AG08395 (cell line): Measurements from ENCODE around the gene NAT14.
A peak's percentile ranks its signal among the peaks of the same experiment; 100 is the strongest.

ENCODE experiments used
- DNase-seq: peaks from one replicate; pipeline ENCODE4 v3.0.0; 2012; ENCODE audit warnings: mixed read lengths, low spot score

Gene NAT14

DNA sequence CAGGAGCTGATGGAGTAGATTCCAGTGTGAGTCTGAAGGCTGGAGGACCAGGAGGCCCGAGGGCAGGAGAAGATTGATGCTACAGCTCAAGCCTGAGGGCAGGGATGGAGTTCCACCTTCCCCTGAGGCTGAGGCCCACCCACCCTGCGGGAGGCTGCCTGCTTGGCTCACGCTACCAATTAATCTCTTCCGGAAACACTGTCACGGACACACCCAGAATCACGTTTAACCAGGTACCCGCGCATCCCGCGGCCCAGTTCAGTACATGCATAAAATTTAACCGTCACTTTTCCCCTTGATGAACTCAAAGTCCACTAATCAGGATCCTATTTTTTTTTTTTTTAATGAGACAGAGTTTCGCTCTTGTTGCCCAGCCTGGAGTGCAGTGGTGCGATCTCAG, 13.7 kb upstream of the NAT14 start:
- DNase-seq: no peak

DNA sequence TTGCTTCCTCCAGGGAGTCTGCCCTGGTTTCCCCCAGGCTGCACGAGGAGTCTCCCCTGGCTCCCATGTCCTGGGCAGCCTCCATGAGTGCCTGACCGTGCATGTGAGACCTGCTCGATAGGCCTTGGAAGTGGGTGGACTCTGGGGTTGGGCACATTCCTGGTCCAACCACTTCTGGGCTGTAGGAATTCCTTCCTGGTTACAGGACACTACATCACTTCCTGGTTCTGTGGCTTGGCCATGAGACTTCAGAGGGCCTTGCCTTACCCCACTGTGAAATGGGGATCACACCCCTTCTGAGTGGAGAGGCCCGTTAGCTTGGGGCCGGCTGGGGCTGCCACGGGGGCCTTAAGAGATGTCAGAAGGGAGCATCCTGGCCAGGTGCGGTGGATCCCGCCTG, 12.5 kb upstream of the NAT14 start:
- DNase-seq: peak; percentile 71

DNA sequence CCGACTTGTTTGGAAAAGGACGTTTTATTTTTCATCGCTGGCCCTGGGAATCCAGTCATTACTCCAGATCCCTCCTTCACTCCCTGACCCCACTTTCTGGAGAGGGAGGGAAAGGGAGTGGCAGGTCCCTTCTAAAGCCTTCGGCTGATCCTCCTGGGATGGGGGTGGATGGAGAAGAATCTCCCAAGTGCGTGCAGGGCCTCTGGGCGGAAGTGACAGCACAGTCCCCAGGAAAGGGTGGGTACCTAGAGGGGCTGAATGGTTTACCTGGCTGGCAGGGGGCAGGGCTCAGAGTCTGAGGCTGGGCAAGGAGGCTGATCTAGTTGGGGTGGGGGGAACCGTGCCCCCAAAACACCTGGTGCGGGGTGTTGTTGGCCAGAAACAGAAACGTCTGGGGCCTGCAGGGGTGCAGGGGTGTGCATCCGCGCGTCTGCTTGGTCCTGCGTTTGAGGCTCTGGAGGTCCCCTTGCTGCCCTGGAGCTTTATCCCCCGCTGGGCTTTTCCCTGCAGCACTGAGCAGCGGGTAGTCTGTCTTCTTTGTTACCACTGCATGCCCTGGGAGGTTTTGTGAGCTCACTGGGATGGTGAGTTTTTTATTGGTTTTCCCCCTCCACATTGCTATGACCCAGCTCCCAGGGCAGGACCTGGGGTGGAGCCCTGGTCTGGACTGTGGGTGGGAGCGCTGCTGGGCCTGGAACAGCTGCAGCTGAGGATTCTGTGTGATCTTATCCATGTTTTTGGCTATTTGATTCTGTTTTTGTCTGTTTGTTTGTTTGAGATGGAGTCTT, 11.6 kb upstream of the NAT14 start:
- no peak for DNase-seq

DNA sequence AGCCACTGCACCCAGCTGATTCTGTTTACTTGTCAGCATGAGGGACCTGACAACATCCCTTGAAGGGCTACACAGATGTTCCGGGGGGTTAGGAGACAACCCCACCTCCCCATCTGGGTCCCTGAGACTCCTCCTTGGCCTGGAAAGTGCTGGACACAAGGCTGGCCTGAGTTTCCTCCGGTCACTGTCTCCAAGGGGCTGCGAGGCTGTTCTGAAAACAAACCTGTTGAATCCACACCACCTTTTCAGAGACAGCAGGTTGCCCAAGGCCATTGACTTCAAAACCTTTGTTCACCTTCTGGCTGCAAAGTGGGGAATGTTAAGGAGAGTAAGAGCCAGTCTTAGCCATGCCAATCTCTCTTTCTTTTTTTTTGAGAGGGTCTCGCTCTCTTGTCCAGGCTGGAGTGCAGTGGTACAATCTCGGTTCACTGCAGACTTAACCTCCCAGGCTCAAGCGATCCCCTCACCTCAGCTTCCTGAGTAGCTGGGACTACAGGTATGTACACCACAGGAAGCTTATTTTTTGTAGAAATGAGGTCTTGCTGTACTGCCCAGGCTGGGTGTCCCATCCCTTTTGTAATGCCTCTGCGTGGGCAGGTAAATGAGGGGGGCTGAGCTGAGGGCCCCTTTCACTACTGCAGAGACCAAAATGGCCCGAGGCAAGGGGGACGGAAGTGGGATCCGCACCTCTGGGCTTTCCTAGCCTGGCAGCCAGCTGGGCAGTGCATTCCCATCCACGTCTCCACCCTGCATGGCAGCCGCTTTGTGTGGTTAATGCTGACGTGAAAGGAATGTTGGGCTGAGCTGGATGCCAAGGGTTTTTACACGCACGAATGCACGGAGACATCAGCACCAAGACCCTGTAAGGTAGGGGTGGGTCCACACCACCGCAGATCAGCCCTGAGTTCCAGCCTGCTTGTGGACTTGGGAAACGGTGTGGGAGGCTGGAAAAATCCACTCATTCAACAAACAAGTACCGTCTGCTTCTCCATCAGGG, 10.4 kb upstream of the NAT14 start:
- no peak for DNase-seq

DNA sequence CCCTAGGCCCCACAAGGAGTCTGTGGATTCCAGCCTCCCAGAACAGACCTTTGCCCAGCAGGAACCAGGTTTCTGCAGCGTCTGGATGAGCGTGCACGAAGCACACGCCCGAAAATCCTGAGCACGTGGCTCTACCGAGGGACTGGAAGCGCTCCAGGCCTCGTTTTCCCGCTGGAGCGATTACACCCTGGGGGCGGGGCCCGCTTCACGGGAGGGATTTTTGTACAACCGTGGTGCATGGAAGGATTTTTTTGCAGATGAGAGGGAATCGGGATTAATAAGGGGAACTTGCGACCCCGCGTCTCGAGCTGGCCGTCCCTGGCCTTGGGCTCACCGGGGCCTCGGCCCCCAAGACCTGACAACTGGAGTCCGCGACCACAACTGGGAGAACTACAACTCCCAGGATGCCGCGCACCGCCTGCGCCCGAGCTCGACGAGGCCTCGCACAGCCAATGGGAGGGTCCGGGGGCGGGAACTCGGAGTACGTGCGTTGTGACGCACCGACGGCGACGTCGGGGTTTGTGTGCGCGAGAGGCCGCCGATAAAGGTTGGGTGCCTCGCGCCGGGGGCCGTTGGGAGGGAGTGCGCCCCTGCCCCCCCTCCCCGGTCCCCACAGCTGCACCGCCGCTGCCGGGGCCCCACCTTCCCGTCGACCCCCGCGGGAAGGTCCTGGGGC, 8.8 kb upstream of the NAT14 start, which contains the start of gene ZNF628:
Gene ZNF628, plus strand, starts transcription at position 518 of the 676 bp plus-strand sequence. CDS start 3,294 bp downstream, outside the sequence.
- DNase-seq: peak; percentile 98

DNA sequence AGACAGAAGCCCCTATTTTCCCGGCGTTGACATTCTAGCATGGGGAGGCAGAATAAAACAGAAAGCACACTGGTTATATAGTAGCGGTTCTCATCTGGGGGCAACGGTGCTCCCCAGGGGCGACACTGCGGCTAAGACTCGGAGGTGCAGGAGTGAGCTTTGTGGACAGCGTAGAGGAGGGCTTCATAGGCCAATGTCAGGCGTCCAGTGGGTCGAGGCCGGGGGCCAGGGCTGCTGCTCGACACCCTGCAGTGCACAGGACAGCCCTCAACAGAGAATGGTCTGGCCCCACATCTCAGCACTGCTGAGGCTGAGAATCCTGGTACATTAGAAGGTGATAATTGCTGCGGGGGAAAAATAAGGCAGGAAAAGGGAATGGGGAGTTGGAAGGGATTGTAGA, 7.1 kb upstream of the NAT14 start:
- DNase-seq: no peak

DNA sequence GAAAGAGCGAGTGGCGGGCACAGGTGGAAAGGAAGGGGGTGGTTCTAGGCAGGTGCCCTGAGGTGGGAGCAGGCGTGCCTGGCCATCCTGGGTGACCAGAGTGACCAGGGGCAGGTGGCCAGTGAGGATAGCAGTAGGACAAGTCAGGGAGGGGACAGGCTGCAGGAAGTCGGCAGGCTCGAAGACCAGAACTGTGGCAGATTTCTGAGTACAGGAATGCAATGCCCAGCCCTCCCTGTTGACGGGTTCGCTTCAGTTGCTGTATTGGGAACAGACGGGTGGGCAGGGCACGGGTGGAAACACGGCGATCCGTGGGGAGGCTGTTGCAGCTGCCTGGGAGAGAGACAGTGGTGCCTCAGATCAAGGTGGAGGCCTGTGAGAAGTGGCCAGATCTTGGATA, 6.6 kb upstream of the NAT14 start:
- no peak for DNase-seq

DNA sequence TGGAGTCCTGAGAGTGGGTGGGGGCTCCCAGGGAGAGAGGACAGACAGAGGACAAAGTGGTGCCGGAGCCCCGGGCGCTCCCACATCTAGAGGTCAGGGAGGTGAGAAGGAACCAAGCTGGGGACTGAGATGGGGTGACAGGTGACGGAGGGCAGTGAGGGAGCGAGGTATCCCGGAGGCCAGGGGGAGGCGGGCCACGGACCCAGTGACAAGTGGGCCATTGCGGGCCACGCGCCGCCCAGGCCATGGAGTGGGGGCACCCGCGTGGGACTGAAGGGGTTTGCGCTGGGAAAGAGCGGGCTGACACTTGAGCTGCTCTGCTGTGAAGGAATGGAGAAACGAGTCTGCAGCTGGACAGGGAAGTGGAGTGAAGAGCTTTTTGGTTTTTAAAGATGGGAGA, 5.9 kb upstream of the NAT14 start:
- DNase-seq: no peak

DNA sequence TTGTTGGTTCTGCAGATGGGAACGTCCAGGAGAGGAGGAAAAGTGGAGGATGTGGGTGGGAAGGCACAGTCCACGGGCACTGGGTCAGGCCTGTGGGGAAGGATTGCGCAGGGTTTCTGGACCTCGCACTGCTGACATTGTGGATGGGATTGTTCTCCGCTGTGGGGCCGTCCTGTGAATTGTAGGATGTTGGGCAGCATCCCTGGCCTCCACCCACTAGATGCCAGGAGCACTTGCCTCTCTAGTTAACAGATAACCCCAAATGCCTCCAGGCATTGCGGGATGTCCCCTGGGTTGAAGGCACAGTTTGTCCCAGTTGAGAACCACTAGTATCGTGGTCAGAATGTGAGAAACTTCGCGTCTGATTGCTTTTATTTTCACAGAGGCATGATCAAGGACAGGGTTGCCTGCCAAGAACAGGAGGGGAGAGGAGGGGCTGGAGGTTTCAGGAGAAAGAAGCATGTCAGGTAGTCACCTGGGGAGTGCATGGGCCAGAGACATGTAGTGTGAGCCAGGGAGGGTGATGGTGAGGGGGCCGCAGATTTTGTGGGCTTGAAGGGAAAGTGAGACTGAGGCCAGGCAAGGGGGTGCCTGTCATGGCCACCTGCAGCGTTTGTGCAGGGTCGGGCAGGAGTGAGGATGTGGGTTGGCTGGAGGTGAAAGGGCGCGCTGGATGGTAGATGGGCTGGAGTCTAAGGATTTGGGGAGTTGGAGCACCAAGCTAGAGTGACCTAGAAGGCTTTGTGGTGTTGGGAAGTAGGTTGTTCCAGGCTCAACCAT, 5.3 kb upstream of the NAT14 start:
- DNase-seq: no peak

DNA sequence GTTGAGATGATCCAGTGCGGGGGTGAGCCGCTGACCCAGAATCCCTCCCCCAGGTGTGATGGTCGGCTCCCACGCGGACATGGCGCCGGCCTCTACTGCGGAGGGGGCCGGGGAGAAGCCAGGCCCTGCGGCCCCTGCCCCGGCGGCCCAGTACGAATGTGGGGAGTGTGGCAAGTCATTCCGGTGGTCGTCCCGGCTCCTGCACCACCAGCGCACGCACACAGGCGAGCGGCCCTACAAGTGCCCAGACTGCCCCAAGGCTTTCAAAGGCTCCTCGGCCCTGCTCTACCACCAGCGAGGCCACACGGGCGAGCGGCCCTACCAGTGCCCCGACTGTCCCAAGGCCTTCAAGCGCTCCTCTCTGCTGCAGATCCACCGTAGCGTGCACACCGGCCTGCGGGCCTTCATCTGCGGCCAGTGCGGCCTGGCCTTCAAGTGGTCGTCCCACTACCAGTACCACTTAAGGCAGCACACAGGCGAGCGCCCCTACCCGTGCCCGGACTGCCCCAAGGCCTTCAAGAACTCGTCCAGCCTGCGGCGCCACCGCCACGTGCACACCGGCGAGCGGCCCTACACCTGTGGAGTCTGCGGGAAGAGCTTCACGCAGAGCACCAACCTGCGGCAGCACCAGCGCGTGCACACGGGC, 3.7 kb upstream of the NAT14 start:
- no peak for DNase-seq

DNA sequence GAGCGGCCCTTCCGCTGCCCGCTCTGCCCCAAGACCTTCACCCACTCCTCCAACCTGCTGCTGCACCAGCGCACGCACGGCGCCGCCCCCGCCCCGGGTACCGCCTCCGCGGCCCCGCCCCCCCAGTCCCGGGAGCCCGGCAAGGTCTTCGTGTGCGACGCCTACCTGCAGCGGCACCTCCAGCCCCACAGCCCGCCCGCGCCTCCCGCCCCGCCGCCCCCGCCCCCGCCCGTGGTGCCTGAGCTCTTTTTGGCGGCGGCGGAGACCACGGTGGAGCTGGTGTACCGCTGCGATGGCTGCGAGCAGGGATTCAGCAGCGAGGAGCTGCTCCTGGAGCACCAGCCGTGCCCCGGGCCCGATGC, 3.2 kb upstream of the NAT14 start:
- DNase-seq: no peak

DNA sequence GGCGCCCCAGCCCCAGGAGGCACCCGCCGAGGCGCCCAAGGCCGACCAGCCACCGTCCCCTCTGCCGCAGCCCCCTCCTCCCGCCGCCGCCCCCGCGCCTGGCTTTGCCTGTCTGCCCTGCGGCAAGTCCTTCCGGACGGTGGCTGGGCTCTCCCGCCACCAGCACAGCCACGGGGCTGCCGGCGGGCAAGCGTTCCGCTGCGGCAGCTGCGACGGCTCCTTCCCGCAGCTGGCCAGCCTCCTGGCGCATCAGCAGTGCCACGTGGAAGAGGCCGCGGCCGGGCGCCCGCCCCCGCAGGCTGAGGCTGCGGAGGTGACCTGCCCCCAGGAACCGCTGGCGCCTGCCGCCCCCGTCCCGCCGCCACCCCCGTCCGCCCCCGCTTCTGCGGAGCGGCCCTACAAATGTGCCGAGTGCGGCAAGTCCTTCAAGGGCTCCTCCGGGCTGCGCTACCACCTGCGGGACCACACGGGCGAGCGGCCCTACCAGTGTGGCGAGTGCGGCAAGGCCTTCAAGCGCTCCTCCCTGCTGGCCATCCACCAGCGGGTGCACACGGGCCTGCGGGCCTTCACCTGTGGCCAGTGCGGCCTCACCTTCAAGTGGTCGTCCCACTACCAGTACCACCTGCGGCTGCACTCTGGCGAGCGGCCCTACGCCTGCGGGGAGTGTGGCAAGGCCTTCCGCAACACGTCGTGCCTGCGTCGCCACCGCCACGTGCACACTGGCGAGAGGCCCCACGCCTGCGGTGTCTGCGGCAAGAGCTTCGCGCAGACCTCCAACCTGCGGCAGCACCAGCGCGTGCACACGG, 2.6 kb upstream of the NAT14 start:
- DNase-seq: no peak

DNA sequence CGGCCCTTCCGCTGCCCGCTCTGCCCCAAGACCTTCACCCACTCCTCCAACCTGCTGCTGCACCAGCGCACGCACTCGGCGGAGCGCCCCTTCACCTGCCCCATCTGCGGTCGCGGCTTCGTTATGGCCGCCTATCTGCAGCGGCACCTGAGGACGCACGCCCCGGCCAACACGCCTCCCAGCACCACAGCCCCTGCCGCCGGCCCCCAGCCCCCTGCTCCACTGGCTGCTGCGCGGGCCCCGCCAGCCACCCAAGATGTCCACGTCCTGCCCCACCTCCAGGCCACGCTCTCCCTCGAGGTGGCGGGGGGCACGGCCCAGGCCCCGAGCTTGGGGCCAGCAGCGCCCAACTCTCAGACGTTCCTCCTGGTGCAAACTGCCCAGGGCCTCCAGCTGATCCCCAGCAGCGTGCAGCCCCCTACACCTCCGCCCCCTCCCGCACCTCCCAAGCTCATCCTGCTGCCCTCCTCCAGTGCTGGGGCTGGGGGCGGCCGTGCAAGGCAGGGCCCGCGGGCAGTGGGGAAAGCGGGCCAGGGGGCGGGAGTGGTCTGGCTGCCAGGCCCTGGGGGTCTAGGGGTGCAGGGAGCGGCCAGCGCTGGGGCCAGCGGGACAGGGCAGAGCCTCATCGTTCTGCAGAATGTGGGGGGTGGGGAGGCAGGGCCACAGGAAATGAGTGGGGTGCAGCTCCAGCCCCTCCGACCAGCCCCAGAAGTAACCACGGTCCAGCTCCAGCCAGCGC, 1.9 kb upstream of the NAT14 start:
- DNase-seq: no peak

DNA sequence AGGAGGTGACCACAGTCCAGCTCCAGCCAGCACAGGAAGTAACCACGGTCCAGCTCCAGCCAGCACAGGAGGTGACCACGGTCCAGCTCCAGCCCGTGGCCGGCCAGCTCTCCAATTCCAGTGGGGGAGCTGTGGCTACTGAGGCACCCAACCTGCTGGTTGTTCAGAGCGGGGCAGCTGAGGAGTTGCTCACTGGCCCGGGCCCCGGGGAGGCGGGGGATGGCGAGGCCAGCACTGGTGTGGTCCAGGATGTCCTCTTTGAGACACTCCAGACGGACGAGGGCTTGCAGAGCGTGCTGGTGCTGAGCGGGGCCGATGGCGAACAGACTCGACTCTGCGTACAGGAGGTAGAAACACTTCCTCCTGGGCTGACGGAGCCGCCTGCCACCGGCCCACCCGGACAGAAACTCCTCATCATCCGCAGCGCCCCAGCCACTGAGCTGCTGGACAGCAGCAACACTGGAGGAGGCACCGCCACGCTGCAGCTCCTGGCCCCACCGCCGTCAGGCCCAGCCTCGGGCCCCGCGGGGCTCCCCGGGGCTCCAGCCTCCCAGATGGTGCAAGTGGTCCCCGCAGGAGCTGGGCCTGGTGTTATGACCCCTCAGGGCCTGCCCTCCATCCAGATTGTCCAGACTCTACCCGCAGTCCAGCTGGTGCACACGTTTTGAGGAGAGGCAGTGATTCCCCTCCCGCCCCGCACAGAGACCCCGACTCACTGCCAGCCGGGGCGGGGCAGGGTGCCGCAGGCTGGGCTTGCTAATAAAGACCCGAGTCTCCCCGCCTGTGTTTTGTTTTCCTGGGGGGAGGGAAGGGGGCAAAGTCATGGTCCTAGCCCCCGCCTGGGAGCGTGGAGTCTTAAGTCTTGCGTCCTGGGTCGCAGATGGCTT, 1.0 kb upstream of the NAT14 start:
- no peak for DNase-seq

DNA sequence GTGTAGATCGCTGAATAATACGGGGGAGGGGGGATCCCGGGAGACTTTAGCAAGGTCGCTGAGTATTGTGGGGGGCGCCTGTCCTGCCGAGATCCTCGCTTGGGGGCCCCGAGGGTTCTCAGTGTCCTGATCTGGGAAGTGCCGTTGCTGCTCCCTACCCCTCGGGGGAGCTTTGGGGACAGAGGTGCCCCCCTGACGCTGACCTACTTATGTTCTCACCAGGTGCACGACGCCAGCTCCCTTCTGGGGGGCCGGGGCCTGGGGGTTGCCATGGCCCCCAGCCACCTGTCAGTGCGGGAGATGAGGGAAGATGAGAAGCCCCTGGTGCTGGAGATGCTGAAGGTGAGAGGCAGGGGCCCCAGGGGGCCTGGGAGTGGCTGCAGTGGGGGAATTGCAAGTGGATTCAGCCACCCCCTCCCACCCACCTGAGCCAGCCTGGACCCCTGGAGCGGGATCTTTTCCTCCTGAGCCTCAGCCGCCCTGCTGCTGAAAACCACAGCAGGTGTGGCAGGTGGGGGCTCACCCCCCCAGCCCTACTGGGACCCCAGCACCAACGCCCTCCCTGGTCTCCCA, 537 bp downstream of the NAT14 start:
- no peak for DNase-seq

DNA sequence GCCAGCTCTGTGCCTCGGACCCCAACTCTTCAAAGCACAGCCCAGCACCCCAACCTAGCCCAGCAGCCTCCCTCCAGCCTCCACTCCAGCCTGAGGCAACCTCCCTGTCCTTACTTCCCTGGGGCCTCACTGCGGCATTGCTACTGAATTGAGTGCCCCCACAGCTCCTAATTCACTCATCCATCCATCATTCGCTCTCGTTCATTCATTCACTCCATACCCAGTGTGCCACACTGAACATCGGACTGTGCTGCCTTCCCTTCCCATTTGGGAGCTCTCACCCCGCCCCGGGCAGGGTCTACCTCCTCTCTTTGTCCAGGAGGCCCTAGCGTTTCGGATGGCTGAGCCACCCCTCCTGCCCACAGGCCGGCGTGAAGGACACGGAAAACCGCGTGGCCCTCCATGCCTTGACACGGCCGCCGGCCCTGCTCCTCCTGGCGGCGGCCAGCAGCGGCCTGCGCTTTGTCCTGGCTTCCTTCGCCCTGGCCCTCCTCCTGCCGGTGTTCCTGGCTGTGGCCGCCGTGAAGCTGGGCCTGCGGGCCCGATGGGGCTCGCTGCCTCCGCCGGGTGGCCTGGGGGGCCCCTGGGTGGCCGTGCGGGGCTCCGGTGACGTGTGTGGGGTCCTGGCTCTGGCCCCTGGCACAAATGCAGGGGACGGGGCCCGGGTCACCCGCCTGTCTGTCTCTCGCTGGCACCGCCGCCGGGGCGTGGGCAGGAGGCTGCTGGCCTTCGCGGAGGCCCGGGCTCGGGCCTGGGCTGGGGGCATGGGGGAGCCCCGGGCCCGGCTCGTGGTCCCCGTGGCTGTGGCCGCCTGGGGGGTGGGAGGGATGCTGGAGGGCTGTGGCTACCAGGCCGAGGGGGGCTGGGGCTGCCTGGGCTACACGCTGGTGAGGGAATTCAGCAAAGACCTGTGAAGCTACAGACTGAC, 1.3 kb downstream of the NAT14 start:
- DNase-seq: no peak
